ENCODE data around the gene FAM131A.

Gene FAM131A

DNA sequence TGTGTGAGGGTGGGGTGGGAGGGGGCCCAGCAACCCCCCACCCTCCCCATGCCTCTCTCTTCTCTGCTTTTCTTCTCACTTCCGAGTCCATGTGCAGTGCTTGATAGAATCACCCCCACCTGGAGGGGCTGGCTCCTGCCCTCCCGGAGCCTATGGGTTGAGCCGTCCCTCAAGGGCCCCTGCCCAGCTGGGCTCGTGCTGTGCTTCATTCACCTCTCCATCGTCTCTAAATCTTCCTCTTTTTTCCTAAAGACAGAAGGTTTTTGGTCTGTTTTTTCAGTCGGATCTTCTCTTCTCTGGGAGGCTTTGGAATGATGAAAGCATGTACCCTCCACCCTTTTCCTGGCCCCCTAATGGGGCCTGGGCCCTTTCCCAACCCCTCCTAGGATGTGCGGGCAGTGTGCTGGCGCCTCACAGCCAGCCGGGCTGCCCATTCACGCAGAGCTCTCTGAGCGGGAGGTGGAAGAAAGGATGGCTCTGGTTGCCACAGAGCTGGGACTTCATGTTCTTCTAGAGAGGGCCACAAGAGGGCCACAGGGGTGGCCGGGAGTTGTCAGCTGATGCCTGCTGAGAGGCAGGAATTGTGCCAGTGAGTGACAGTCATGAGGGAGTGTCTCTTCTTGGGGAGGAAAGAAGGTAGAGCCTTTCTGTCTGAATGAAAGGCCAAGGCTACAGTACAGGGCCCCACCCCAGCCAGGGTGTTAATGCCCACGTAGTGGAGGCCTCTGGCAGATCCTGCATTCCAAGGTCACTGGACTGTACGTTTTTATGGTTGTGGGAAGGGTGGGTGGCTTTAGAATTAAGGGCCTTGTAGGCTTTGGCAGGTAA, 8.1 kb downstream of the FAM131A start (continued):
- TF ChIP-seq, protein P1, sequence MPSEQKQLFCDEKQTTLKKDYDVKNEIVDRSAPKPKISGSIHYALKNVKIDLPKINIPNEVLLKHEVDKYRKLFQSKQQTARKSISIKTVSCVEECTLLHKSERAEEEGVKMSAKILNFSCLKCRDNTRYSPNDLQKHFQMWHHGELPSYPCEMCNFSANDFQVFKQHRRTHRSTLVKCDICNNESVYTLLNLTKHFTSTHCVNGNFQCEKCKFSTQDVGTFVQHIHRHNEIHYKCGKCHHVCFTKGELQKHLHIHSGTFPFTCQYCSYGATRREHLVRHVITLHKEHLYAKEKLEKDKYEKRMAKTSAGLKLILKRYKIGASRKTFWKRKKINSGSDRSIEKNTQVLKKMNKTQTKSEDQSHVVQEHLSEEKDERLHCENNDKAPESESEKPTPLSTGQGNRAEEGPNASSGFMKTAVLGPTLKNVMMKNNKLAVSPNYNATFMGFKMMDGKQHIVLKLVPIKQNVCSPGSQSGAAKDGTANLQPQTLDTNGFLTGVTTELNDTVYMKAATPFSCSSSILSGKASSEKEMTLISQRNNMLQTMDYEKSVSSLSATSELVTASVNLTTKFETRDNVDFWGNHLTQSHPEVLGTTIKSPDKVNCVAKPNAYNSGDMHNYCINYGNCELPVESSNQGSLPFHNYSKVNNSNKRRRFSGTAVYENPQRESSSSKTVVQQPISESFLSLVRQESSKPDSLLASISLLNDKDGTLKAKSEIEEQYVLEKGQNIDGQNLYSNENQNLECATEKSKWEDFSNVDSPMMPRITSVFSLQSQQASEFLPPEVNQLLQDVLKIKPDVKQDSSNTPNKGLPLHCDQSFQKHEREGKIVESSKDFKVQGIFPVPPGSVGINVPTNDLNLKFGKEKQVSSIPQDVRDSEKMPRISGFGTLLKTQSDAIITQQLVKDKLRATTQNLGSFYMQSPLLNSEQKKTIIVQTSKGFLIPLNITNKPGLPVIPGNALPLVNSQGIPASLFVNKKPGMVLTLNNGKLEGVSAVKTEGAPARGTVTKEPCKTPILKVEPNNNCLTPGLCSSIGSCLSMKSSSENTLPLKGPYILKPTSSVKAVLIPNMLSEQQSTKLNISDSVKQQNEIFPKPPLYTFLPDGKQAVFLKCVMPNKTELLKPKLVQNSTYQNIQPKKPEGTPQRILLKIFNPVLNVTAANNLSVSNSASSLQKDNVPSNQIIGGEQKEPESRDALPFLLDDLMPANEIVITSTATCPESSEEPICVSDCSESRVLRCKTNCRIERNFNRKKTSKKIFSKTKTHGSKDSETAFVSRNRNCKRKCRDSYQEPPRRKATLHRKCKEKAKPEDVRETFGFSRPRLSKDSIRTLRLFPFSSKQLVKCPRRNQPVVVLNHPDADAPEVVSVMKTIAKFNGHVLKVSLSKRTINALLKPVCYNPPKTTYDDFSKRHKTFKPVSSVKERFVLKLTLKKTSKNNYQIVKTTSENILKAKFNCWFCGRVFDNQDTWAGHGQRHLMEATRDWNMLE (tag by site-specific recombination; conservative IDR thresholded peaks at IDR 0.05; ENCODE audit: low read depth), result no peak
- TF ChIP-seq ZFHX2 (tag by site-specific recombination; conservative IDR thresholded peaks at IDR 0.05) (no peak), ZBTB20 (tag by site-specific recombination; IDR thresholded peaks at IDR 0.05) (no peak), GLI2 (tag by site-specific recombination; IDR thresholded peaks at IDR 0.05; ENCODE audit: borderline replicate concordance, low read depth) (no peak), ZNF48 (tag by site-specific recombination; IDR thresholded peaks at IDR 0.05) (no peak), ZNF423 (tag by site-specific recombination; IDR thresholded peaks at IDR 0.05) (no peak), ZNF776 (tag by site-specific recombination; IDR thresholded peaks at IDR 0.05; ENCODE audit: borderline replicate concordance) (no peak), YY1 (tag by site-specific recombination; IDR thresholded peaks at IDR 0.05) (no peak), TCF7L2 (IDR thresholded peaks at IDR 0.05; ENCODE audit: borderline replicate concordance, low read depth, low read length) (no peak), ZNF785 (tag by site-specific recombination; IDR thresholded peaks at IDR 0.05) (no peak), KLF1 (tag by site-specific recombination; IDR thresholded peaks at IDR 0.05) (peak; percentile 59), PRDM1 (tag by site-specific recombination; IDR thresholded peaks at IDR 0.05) (peak; percentile 68), ZNF623 (tag by site-specific recombination; IDR thresholded peaks at IDR 0.05) (no peak), KLF16 (tag by site-specific recombination; IDR thresholded peaks at IDR 0.05) (no peak), ZNF529 (tag by site-specific recombination; IDR thresholded peaks at IDR 0.05; ENCODE audit: insufficient replicate concordance) (no peak), GLIS1 (tag by site-specific recombination; IDR thresholded peaks at IDR 0.05) (peak; percentile 23; the same call in 1 of the 2 replicates), ZNF830 (tag by site-specific recombination; IDR thresholded peaks at IDR 0.05; ENCODE audit: low read depth) (no peak), ZNF843 (tag by site-specific recombination; IDR thresholded peaks at IDR 0.05) (no peak)
- TF ChIP-seq, protein P2, sequence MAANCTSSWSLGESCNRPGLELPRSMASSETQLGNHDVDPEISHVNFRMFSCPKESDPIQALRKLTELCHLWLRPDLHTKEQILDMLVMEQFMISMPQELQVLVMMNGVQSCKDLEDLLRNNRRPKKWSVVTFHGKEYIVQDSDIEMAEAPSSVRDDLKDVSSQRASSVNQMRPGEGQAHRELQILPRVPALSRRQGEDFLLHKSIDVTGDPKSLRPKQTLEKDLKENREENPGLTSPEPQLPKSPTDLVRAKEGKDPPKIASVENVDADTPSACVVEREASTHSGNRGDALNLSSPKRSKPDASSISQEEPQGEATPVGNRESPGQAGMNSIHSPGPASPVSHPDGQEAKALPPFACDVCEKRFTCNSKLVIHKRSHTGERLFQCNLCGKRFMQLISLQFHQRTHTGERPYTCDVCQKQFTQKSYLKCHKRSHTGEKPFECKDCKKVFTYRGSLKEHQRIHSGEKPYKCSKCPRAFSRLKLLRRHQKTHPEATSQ (tag by site-specific recombination; IDR thresholded peaks at IDR 0.05), result no peak
- TF ChIP-seq, protein P3, sequence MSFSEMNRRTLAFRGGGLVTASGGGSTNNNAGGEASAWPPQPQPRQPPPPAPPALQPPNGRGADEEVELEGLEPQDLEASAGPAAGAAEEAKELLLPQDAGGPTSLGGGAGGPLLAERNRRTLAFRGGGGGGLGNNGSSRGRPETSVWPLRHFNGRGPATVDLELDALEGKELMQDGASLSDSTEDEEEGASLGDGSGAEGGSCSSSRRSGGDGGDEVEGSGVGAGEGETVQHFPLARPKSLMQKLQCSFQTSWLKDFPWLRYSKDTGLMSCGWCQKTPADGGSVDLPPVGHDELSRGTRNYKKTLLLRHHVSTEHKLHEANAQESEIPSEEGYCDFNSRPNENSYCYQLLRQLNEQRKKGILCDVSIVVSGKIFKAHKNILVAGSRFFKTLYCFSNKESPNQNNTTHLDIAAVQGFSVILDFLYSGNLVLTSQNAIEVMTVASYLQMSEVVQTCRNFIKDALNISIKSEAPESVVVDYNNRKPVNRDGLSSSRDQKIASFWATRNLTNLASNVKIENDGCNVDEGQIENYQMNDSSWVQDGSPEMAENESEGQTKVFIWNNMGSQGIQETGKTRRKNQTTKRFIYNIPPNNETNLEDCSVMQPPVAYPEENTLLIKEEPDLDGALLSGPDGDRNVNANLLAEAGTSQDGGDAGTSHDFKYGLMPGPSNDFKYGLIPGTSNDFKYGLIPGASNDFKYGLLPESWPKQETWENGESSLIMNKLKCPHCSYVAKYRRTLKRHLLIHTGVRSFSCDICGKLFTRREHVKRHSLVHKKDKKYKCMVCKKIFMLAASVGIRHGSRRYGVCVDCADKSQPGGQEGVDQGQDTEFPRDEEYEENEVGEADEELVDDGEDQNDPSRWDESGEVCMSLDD (tag by site-specific recombination; IDR thresholded peaks at IDR 0.05), result no peak
- TF ChIP-seq, protein P4, sequence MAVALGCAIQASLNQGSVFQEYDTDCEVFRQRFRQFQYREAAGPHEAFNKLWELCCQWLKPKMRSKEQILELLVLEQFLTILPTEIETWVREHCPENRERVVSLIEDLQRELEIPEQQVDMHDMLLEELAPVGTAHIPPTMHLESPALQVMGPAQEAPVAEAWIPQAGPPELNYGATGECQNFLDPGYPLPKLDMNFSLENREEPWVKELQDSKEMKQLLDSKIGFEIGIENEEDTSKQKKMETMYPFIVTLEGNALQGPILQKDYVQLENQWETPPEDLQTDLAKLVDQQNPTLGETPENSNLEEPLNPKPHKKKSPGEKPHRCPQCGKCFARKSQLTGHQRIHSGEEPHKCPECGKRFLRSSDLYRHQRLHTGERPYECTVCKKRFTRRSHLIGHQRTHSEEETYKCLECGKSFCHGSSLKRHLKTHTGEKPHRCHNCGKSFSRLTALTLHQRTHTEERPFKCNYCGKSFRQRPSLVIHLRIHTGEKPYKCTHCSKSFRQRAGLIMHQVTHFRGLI (tag by site-specific recombination; IDR thresholded peaks at IDR 0.05), result no peak
- TF ChIP-seq, protein P5, sequence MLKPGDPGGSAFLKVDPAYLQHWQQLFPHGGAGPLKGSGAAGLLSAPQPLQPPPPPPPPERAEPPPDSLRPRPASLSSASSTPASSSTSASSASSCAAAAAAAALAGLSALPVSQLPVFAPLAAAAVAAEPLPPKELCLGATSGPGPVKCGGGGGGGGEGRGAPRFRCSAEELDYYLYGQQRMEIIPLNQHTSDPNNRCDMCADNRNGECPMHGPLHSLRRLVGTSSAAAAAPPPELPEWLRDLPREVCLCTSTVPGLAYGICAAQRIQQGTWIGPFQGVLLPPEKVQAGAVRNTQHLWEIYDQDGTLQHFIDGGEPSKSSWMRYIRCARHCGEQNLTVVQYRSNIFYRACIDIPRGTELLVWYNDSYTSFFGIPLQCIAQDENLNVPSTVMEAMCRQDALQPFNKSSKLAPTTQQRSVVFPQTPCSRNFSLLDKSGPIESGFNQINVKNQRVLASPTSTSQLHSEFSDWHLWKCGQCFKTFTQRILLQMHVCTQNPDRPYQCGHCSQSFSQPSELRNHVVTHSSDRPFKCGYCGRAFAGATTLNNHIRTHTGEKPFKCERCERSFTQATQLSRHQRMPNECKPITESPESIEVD (tag by site-specific recombination; IDR thresholded peaks at IDR 0.05), result 0 out of 2 replicates have a peak, but pooled peaks have one; percentile 36
- TF ChIP-seq, protein P6, sequence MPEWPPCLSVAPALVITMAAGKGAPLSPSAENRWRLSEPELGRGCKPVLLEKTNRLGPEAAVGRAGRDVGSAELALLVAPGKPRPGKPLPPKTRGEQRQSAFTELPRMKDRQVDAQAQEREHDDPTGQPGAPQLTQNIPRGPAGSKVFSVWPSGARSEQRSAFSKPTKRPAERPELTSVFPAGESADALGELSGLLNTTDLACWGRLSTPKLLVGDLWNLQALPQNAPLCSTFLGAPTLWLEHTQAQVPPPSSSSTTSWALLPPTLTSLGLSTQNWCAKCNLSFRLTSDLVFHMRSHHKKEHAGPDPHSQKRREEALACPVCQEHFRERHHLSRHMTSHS (tag by site-specific recombination; IDR thresholded peaks at IDR 0.05), result no peak
- TF ChIP-seq, protein P7, sequence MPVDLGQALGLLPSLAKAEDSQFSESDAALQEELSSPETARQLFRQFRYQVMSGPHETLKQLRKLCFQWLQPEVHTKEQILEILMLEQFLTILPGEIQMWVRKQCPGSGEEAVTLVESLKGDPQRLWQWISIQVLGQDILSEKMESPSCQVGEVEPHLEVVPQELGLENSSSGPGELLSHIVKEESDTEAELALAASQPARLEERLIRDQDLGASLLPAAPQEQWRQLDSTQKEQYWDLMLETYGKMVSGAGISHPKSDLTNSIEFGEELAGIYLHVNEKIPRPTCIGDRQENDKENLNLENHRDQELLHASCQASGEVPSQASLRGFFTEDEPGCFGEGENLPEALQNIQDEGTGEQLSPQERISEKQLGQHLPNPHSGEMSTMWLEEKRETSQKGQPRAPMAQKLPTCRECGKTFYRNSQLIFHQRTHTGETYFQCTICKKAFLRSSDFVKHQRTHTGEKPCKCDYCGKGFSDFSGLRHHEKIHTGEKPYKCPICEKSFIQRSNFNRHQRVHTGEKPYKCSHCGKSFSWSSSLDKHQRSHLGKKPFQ (tag by site-specific recombination; IDR thresholded peaks at IDR 0.05), result no peak
